Naive B cell (primary cell): ENCODE data around the gene RPS18. TPM values are rescaled to one million over a fixed set of nuclear protein-coding genes. Genes with fewer than 3 reads are reported as not detected.

Source experiments
- polyA plus RNA-seq, 6 donors: library from polyadenylated mRNA; unstranded; fragments of 300-500 nt; fragmentation: Illumina TruSeq; gene quantifications; one replicate each; pipeline ENCODE4 v1.2.3, GENCODE V29; 2021; ENCODE audit warnings: low read depth in 6 of 6

The RPS18 gene
- polyA plus RNA-seq, 6 donors from 2014 or later: 6,561 to 10,092 (median 8,290) TPM

Other genes with a start within 250 kb of the RPS18 start
- gene HLA-DPA1, start 198.4 kb upstream of the RPS18 start, polyA plus RNA-seq: 1,000 to 10,000 TPM; 2,534 to 3,526 (median 2,823) TPM
- 1,000 to 10,000 TPM; 1,951 to 3,267 (median 2,600) TPM for gene HLA-DPB1, start 196.1 kb upstream of the RPS18 start, polyA plus RNA-seq
- under 1 TPM in 2 of 6 donors, not detected in 4; 0.09 to 0.30 TPM for gene COL11A2, start 79.6 kb upstream of the RPS18 start, polyA plus RNA-seq
- 10 to 100 TPM in 1 of 6 donors, 1 to 10 TPM in 5; 2.2 to 10.8 (median 7.4) TPM for gene RXRB, start 71.4 kb upstream of the RPS18 start, polyA plus RNA-seq
- 10 to 100 TPM; 15.6 to 26.0 (median 17.6) TPM for gene SLC39A7, start 71.2 kb upstream of the RPS18 start, polyA plus RNA-seq
- gene HSD17B8, start 67.4 kb upstream of the RPS18 start, polyA plus RNA-seq: 10 to 100 TPM; 13.8 to 24.1 (median 21.6) TPM
- gene RING1, start 63.6 kb upstream of the RPS18 start, polyA plus RNA-seq: 10 to 100 TPM in 1 of 6 donors, 1 to 10 TPM in 5; 2.8 to 12.1 (median 7.4) TPM
- gene VPS52, start 199 bp upstream of the RPS18 start, polyA plus RNA-seq: 10 to 100 TPM in 5 of 6 donors, 1 to 10 TPM in 1; 5.3 to 18.9 (median 14.4) TPM
- gene B3GALT4, start 5.0 kb downstream of the RPS18 start, polyA plus RNA-seq: 10 to 100 TPM; 18.3 to 31.6 (median 22.2) TPM
- gene WDR46, start 17.2 kb downstream of the RPS18 start, polyA plus RNA-seq: 10 to 100 TPM; 50.5 to 78.0 (median 59.3) TPM
- 10 to 100 TPM; 29.4 to 47.8 (median 41.3) TPM for gene PFDN6, start 17.5 kb downstream of the RPS18 start, polyA plus RNA-seq
- gene RGL2, start 26.9 kb downstream of the RPS18 start, polyA plus RNA-seq: 10 to 100 TPM; 15.5 to 39.0 (median 17.2) TPM
- gene TAPBP, start 42.0 kb downstream of the RPS18 start, polyA plus RNA-seq: 100 to 1,000 TPM; 450 to 564 (median 508) TPM
- gene ZBTB22, start 45.7 kb downstream of the RPS18 start, polyA plus RNA-seq: 10 to 100 TPM; 19.2 to 29.9 (median 23.8) TPM
- gene DAXX, start 50.9 kb downstream of the RPS18 start, polyA plus RNA-seq: 100 to 1,000 TPM in 3 of 6 donors, 10 to 100 TPM in 3; 61.4 to 140 (median 102) TPM
- under 1 TPM in 3 of 6 donors, not detected in 3; 0.36 to 0.45 (median 0.36) TPM for gene KIFC1, start 119.7 kb downstream of the RPS18 start, polyA plus RNA-seq
- gene PHF1, start 138.9 kb downstream of the RPS18 start, polyA plus RNA-seq: 10 to 100 TPM; 48.9 to 82.3 (median 55.5) TPM
- gene CUTA, start 146.0 kb downstream of the RPS18 start, polyA plus RNA-seq: 100 to 1,000 TPM; 237 to 281 (median 263) TPM
- 1 to 10 TPM in 1 of 6 donors, under 1 TPM in 4, not detected in 1; 0.25 to 1.9 (median 0.48) TPM for gene SYNGAP1, start 148.0 kb downstream of the RPS18 start, polyA plus RNA-seq
- gene ZBTB9, start 182.5 kb downstream of the RPS18 start, polyA plus RNA-seq: 1 to 10 TPM; 4.8 to 9.7 (median 7.0) TPM